DLD1 (cell line): ENCODE data around the gene PCSK5.
"Not testable (repeated sequence)": the region's sequence is repeated elsewhere in the genome, so short reads cannot be mapped to it uniquely, and the experiment has no call there.

ENCODE experiments used
- in situ Hi-C: cut with HindIII; loops from 2 replicates; pipeline ENCODE4 v1.10.0; 2017; ENCODE audit warnings: low sequenced_read_pairs

Gene PCSK5

GRCh38 chr9:76296561-76297310 is 406.3 kb downstream of the PCSK5 start:
- in situ Hi-C loops, result no loop called here

GRCh38 chr9:76297721-76298239 is 407.3 kb downstream of the PCSK5 start:
- in situ Hi-C loops, result no loop called here

DNA sequence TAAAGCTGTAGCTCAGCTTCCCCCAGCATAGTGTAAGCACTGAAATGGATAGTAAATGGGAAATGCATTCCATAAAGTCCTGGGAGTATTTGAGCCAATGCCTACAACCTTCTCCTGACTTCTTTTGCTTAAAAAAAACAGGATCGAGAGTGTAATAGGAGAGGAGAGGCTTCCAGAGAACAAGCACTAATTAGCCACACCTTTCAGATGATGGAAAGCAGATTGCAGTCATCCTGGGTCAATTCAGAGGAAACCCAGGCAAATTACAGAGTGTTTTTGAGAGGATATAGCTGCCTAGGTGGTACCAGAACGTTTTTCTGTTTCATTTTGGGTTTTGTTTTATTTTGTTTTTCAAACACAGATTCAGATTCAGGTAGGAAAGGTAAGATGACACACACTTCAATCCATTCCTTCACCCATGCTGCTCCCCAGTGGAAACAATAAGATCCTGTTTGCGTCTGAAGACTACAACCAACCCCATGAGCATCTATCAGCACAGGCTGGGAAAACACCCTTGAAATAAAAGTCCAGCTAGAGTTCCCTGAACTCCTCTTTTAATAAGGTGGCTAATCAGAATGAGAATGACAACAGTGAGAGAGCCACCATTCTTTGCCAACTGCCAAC is 408.2 kb downstream of the PCSK5 start:
- in situ Hi-C loops, result no loop called here

DNA sequence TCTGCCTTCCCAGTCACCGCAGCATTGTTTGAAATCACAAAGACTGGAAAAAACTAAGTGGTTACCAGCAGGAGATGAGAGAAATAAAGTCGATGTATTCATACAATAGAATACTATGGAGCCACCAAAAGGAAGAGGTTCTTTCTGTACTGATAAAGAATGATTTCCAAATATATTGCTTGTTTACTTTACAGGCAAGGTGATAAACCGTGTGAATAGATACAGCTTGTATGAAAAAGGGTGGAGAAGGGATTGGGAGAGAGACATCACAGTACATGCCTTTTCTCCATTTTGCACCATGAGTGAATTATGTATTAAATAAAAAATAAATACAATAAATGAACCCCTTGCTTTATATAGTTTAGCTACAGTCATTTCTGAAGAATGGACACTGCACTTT is 412.1 kb downstream of the PCSK5 start:
- in situ Hi-C loops, result no loop called here

- in situ Hi-C loops, result no loop called here
These were observed 412.6 kb downstream of the PCSK5 start for GRCh38 chr9:76302947-76303550.

- in situ Hi-C loops, result not testable (repeated sequence)
These were observed 416.6 kb downstream of the PCSK5 start for GRCh38 chr9:76307047-76307446.

- in situ Hi-C loops, result no loop called here
These were observed 420.1 kb downstream of the PCSK5 start for GRCh38 chr9:76310577-76310976.

- in situ Hi-C loops, result no loop called here
These were observed 420.5 kb downstream of the PCSK5 start for GRCh38 chr9:76310991-76311390.

DNA sequence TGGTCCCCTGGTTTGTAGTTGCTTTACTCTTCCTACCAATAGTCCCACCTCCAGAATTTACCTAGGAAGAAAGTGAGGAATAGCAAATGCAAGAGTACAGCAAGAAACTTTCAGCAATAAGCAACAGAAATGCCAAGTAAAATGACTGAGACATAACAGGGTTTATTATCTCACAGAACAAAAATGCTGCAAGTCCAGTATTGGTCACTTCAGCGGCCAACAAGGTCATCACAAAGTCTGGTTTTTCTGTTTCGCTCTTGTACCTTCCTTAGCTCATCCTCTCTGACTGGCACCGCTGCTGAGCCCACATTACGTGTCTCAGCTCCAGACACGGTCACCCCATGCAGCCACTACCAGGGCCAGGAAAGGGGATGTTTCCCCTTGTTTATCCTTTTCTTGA is 421.1 kb downstream of the PCSK5 start:
- in situ Hi-C loops, result no loop called here

- in situ Hi-C loops, result no loop called here
These were observed 423.3 kb downstream of the PCSK5 start for GRCh38 chr9:76313771-76314170.

GRCh38 chr9:76314321-76314720 is 423.8 kb downstream of the PCSK5 start:
- in situ Hi-C loops, result no loop called here

DNA sequence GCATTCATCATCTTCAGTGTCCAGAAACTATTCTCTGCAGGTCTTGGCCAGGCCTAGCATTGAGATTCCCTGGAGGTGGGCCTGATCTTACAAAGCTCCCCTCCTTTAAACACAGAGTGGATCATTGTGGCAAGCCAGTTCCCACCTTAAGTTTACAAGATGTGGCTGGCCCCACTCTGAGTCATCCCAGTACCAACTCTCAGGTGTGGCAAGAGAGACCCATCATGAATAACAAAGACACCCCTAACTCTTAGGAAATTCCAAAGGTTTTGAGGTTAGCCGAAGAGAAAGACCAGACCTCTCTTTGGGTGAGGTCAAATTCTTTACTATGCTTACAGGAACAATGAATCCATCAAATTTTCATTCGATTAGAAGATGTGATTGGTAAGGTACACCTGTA is 425.6 kb downstream of the PCSK5 start:
- in situ Hi-C loops, result no loop called here

GRCh38 chr9:76319466-76319865 is 429.0 kb downstream of the PCSK5 start:
- in situ Hi-C loops, result not testable (repeated sequence)

DNA sequence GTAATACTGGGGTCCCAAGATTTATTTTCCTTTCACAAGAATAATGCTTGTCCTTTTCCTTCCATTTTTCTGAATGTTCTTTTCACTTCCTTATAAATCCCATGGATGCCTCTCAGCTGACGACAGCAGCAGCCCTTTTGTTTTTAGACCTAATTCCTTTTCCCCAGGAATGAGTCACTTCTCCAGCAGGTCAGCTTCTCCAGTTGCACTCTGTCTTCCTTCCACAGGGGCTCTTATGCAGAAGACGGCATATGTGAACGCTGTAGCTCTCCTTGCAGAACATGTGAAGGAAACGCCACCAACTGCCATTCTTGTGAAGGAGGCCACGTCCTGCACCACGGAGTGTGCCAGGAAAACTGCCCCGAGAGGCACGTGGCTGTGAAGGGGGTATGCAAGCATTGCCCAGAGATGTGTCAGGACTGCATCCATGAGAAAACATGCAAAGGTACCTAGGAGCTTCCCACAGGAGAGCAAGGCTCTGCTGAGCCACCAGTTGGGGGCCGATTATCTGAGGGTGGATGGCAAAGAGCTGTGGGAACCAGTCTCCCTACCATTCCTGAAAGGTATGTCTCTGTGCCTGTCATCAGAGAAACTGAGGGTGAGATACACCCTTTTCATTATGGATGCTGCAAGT is 430.8 kb downstream of the PCSK5 start:
- in situ Hi-C loops, result no loop called here

DNA sequence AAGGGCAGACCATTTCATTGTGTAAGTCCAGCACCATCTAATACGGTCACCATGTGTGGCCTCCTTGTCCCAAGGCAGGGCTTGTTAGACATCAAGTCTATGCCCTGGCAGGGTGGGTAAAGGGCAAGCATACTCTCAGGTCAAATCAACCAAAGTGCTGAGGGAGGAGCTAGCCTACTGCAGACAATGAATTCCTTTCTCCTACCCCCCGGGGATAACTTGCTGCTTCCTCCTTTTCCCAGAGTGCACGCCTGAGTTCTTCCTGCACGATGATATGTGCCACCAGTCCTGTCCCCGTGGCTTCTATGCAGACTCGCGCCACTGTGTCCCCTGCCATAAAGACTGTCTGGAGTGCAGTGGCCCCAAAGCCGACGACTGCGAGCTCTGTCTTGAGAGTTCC is 432.3 kb downstream of the PCSK5 start:
- in situ Hi-C loops, result no loop called here

- in situ Hi-C loops, result no loop called here
These were observed 433.0 kb downstream of the PCSK5 start for GRCh38 chr9:76323490-76323889.

GRCh38 chr9:76324030-76324429 is 433.6 kb downstream of the PCSK5 start:
- in situ Hi-C loops, result not testable (repeated sequence)

DNA sequence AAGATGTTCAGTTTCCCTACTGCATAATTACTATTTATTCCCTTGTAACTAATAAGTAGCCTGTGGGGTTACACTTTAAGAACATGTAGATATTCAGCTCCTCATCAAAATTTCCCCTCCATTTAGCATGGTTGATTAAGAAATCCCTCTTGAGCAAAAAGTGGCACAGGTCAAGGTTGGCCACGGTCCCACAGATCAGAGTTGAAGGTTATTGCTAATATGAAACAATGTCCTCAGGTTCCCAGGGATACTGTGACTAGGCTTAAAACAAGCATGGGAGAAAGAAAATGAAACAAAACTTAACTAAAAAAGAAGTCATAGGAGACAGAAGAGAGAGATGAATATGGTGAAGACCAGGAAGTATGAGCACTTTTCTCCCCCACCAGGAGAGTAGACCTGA is 439.6 kb downstream of the PCSK5 start:
- in situ Hi-C loops, result no loop called here

DNA sequence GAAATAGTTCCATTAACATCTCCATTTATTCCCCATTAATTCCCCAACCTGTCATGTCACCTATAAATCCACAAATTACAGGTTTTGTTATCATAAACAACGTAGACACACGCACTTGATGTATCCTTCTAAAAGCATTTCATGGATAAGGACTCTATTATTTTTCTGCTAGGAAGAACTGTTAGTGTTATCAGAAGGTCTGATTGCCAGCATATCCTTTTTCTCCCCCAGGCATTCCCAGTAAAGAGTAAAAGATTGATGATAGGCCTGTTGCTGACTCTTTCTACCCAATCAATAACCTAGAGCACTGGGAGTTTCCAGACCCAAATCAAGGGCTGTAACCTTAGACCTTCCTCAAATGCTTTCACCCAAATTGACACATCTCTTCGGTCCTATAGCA is 442.9 kb downstream of the PCSK5 start:
- in situ Hi-C loops, result no loop called here

- in situ Hi-C loops, result no loop called here
These were observed 443.5 kb downstream of the PCSK5 start for GRCh38 chr9:76333964-76334363.

- in situ Hi-C loops, result no loop called here
These were observed 445.6 kb downstream of the PCSK5 start for GRCh38 chr9:76336027-76336426.

GRCh38 chr9:76338418-76338817 is 447.9 kb downstream of the PCSK5 start:
- in situ Hi-C loops, result no loop called here
